Measurements from ENCODE around the gene CLCN6.

CLCN6 gene

GRCh38 chr1:11860587-11860986 lies 54.6 kb downstream of the CLCN6 start:
- no peak overlapping the region for H3K4me3 Mint-ChIP-seq
- no peaks in the 10 kb centered on the region for H3K9me3 Mint-ChIP-seq (ENCODE audit: low read depth)
- no peaks in the 10 kb centered on the region for H3K36me3 Mint-ChIP-seq
- H3K27ac Mint-ChIP-seq: no peak overlapping the region
- H3K4me1 Mint-ChIP-seq (ENCODE audit: low read depth): no peaks in the 10 kb centered on the region
- H3K27me3 Mint-ChIP-seq: peaks cover 32% of the 10 kb centered on the region

- H3K27me3 Mint-ChIP-seq: peaks cover 26% of the 10 kb centered on the region
- no peaks in the 10 kb centered on the region for H3K4me1 Mint-ChIP-seq (ENCODE audit: low read depth)
- no peaks in the 10 kb centered on the region for H3K36me3 Mint-ChIP-seq
- H3K9me3 Mint-ChIP-seq (ENCODE audit: low read depth): no peaks in the 10 kb centered on the region
- no peak overlapping the region for H3K27ac Mint-ChIP-seq
- H3K4me3 Mint-ChIP-seq: no peak overlapping the region
Observed at GRCh38 chr1:11862890-11863289, 56.9 kb downstream of the CLCN6 start.

GRCh38 chr1:11868331-11868980 lies 62.5 kb downstream of the CLCN6 start:
- Mint-ChIP-seq H3K27ac (no peak overlapping the region), H3K27me3 (peaks cover 7% of the 10 kb centered on the region), H3K36me3 (no peaks in the 10 kb centered on the region), H3K4me3 (no peak overlapping the region), H3K9me3 (ENCODE audit: low read depth) (no peaks in the 10 kb centered on the region), H3K4me1 (ENCODE audit: low read depth) (no peaks in the 10 kb centered on the region)

GRCh38 chr1:11869104-11869503 lies 63.1 kb downstream of the CLCN6 start:
- no peaks in the 10 kb centered on the region for H3K9me3 Mint-ChIP-seq (ENCODE audit: low read depth)

GRCh38 chr1:11869650-11870207 lies 63.7 kb downstream of the CLCN6 start:
- no peaks in the 10 kb centered on the region for H3K4me1 Mint-ChIP-seq (ENCODE audit: low read depth)
- no peaks in the 10 kb centered on the region for H3K36me3 Mint-ChIP-seq
- no peak overlapping the region for H3K27ac Mint-ChIP-seq
- no peak overlapping the region for H3K4me3 Mint-ChIP-seq
- peaks cover 7% of the 10 kb centered on the region for H3K27me3 Mint-ChIP-seq
- no peaks in the 10 kb centered on the region for H3K9me3 Mint-ChIP-seq (ENCODE audit: low read depth)

More at GRCh38 chr1:11869104-11869503, 63.1 kb downstream of the CLCN6 start:
- H3K4me1 Mint-ChIP-seq (ENCODE audit: low read depth): no peaks in the 10 kb centered on the region
- peaks cover 7% of the 10 kb centered on the region for H3K27me3 Mint-ChIP-seq
- H3K36me3 Mint-ChIP-seq: no peaks in the 10 kb centered on the region
- no peak overlapping the region for H3K27ac Mint-ChIP-seq
- H3K4me3 Mint-ChIP-seq: no peak overlapping the region

- H3K4me1 Mint-ChIP-seq (ENCODE audit: low read depth): no peaks in the 10 kb centered on the region
Observed at GRCh38 chr1:11872545-11872944, 66.6 kb downstream of the CLCN6 start.

GRCh38 chr1:11873395-11874257 lies 67.6 kb downstream of the CLCN6 start:
- Mint-ChIP-seq H3K27ac (no peak overlapping the region), H3K4me1 (ENCODE audit: low read depth) (no peaks in the 10 kb centered on the region), H3K9me3 (ENCODE audit: low read depth) (no peaks in the 10 kb centered on the region), H3K4me3 (no peak overlapping the region), H3K36me3 (no peaks in the 10 kb centered on the region), H3K27me3 (peaks cover 5% of the 10 kb centered on the region)

More at GRCh38 chr1:11872545-11872944, 66.6 kb downstream of the CLCN6 start:
- Mint-ChIP-seq H3K27me3 (peaks cover 5% of the 10 kb centered on the region), H3K36me3 (no peaks in the 10 kb centered on the region), H3K27ac (no peak overlapping the region), H3K4me3 (no peak overlapping the region), H3K9me3 (ENCODE audit: low read depth) (no peaks in the 10 kb centered on the region)

GRCh38 chr1:11874258-11874562 lies 68.2 kb downstream of the CLCN6 start:
- H3K4me1 Mint-ChIP-seq (ENCODE audit: low read depth): no peaks in the 10 kb centered on the region
- H3K9me3 Mint-ChIP-seq (ENCODE audit: low read depth): no peaks in the 10 kb centered on the region
- no peak overlapping the region for H3K27ac Mint-ChIP-seq
- H3K36me3 Mint-ChIP-seq: no peaks in the 10 kb centered on the region
- peaks cover 5% of the 10 kb centered on the region for H3K27me3 Mint-ChIP-seq
- H3K4me3 Mint-ChIP-seq: no peak overlapping the region

GRCh38 chr1:11874624-11875023 lies 68.6 kb downstream of the CLCN6 start:
- H3K4me3 Mint-ChIP-seq: no peak overlapping the region
- no peaks in the 10 kb centered on the region for H3K36me3 Mint-ChIP-seq
- peaks cover 5% of the 10 kb centered on the region for H3K27me3 Mint-ChIP-seq
- H3K27ac Mint-ChIP-seq: no peak overlapping the region
- no peaks in the 10 kb centered on the region for H3K9me3 Mint-ChIP-seq (ENCODE audit: low read depth)
- no peaks in the 10 kb centered on the region for H3K4me1 Mint-ChIP-seq (ENCODE audit: low read depth)

GRCh38 chr1:11875094-11875493 lies 69.1 kb downstream of the CLCN6 start:
- no peaks in the 10 kb centered on the region for H3K36me3 Mint-ChIP-seq
- no peaks in the 10 kb centered on the region for H3K9me3 Mint-ChIP-seq (ENCODE audit: low read depth)
- H3K4me1 Mint-ChIP-seq (ENCODE audit: low read depth): no peaks in the 10 kb centered on the region
- H3K27ac Mint-ChIP-seq: no peak overlapping the region
- peaks cover 5% of the 10 kb centered on the region for H3K27me3 Mint-ChIP-seq
- H3K4me3 Mint-ChIP-seq: no peak overlapping the region

- Mint-ChIP-seq H3K4me3 (no peak overlapping the region), H3K27ac (no peak overlapping the region), H3K27me3 (peaks cover 1% of the 10 kb centered on the region), H3K9me3 (ENCODE audit: low read depth) (no peaks in the 10 kb centered on the region), H3K36me3 (no peaks in the 10 kb centered on the region), H3K4me1 (ENCODE audit: low read depth) (no peaks in the 10 kb centered on the region)
Observed at GRCh38 chr1:11877074-11877473, 71.1 kb downstream of the CLCN6 start.

- H3K27ac Mint-ChIP-seq: no peak overlapping the region
- H3K4me1 Mint-ChIP-seq (ENCODE audit: low read depth): no peaks in the 10 kb centered on the region
- no peak overlapping the region for H3K4me3 Mint-ChIP-seq
- peaks cover 1% of the 10 kb centered on the region for H3K27me3 Mint-ChIP-seq
- no peaks in the 10 kb centered on the region for H3K36me3 Mint-ChIP-seq
- no peaks in the 10 kb centered on the region for H3K9me3 Mint-ChIP-seq (ENCODE audit: low read depth)
Observed at GRCh38 chr1:11878081-11878890, 72.3 kb downstream of the CLCN6 start.

GRCh38 chr1:11878891-11879190 lies 72.8 kb downstream of the CLCN6 start:
- no peak overlapping the region for H3K27ac Mint-ChIP-seq
- no peaks in the 10 kb centered on the region for H3K9me3 Mint-ChIP-seq (ENCODE audit: low read depth)
- H3K27me3 Mint-ChIP-seq: peaks cover 1% of the 10 kb centered on the region
- H3K4me3 Mint-ChIP-seq: no peak overlapping the region
- H3K4me1 Mint-ChIP-seq (ENCODE audit: low read depth): no peaks in the 10 kb centered on the region
- H3K36me3 Mint-ChIP-seq: no peaks in the 10 kb centered on the region

GRCh38 chr1:11879311-11880180 lies 73.6 kb downstream of the CLCN6 start:
- Mint-ChIP-seq H3K4me1 (ENCODE audit: low read depth) (no peaks in the 10 kb centered on the region), H3K27me3 (peaks cover under 1% of the 10 kb centered on the region), H3K4me3 (no peak overlapping the region), H3K9me3 (ENCODE audit: low read depth) (no peaks in the 10 kb centered on the region), H3K27ac (no peak overlapping the region), H3K36me3 (no peaks in the 10 kb centered on the region)
